ENCODE data around the gene RHEB.

DNA sequence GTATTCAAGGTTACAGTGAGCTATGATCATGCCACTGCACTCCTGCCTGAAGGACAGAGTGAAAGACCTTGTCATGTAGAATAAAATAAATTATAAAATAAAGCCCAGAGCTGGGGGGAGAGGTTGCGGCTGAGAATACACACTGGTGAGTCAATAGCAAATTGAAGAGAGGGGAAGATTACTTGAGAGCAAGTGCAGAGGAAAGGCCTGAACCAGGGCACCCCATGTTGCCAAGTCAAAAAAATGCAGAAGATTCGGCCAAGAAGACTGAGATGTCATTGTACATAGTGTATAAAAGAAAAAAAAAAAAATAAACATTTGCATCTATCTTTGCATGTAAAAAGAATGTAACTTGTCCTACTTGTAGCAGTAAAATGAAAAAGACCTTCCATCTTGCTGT, 32.5 kb downstream of the RHEB start:
- TF ChIP-seq CTCF (IDR thresholded peaks at IDR 0.05; ENCODE audit: low read depth, low read length) (no peak), EZH2phosphoT487 (IDR thresholded peaks at IDR 0.05; ENCODE audit: low read depth) (no peak)
